ENCODE results near the gene E2F3. TPM values are rescaled to one million over a fixed set of nuclear protein-coding genes. Genes with fewer than 3 reads are reported as not detected.

E2F3 gene
- total and polyA plus RNA-seq, 2 donors (not counting 1 experiment from before 2014, with no cell fraction given): 4.1 to 12.3 TPM

- Histone ChIP-seq H3K4me3 (replicated peaks in 1 of 4; ENCODE audit: control extremely low read depth in 1 of 4, insufficient read depth in 1 of 4, low read depth in 3 of 4, low read length in 4 of 4) (peak overlapping the region; percentile 60 to 76 (median 65)), H3K4me1 (ENCODE audit: control insufficient read depth, extremely low read depth, insufficient read depth, low read length) (no peaks in the 10 kb centered on the region), H3K27me3 (ENCODE audit: control insufficient read depth, insufficient read depth, low read length) (no peaks in the 10 kb centered on the region), H3K9ac (ENCODE audit: insufficient read depth, low read length) (peak overlapping the region; percentile 75), H3K79me2 (ENCODE audit: control insufficient read depth, insufficient read depth, low read length) (peaks cover 34% of the 10 kb centered on the region), H2AFZ (ENCODE audit: low read length) (no peak overlapping the region), H3K4me2 (ENCODE audit: extremely low read depth, insufficient read depth, low read length) (peak overlapping the region; percentile 90), H3K36me3 (ENCODE audit: control insufficient read depth, insufficient read depth, low read length) (peaks cover 2% of the 10 kb centered on the region), H3K9me3 (ENCODE audit: control insufficient read depth, insufficient read depth, low read depth, low read length) (no peaks in the 10 kb centered on the region), H4K20me1 (ENCODE audit: control insufficient read depth, extremely low read depth, insufficient read depth, low read length) (no peaks in the 10 kb centered on the region), H3K27ac (ENCODE audit: insufficient read depth, low read length) (peak overlapping the region; percentile 71)
- DNase-seq (ENCODE audit: low read depth in 2 of 2): peak; percentile 21 to 40
- no peak for TF ChIP-seq CTCF (conservative IDR thresholded peaks at IDR 0.05 in 1 of 2, IDR thresholded peaks at IDR 0.05 in 1 of 2; ENCODE audit: low read depth in 1 of 2, low read length in 2 of 2)
- no peak for TF ChIP-seq EZH2 (IDR thresholded peaks at IDR 0.05; ENCODE audit: low read length, missing control alignments)
Measured at GRCh38 chr6:20402342-20403069, 827 bp downstream of the E2F3 start.

GRCh38 chr6:20403070-20403765 is 1.5 kb downstream of the E2F3 start:
- TF ChIP-seq EZH2 (IDR thresholded peaks at IDR 0.05; ENCODE audit: low read length, missing control alignments): no peak
- peak overlapping the region; percentile 90 for H3K4me2 ChIP-seq (ENCODE audit: extremely low read depth, insufficient read depth, low read length)
- DNase-seq (ENCODE audit: low read depth in 2 of 2): peak; percentile 69 to 82
- H3K4me1 ChIP-seq (ENCODE audit: control insufficient read depth, extremely low read depth, insufficient read depth, low read length): no peaks in the 10 kb centered on the region
- H3K4me3 ChIP-seq (replicated peaks in 1 of 4; ENCODE audit: control extremely low read depth in 1 of 4, insufficient read depth in 1 of 4, low read depth in 3 of 4, low read length in 4 of 4): peak overlapping the region; percentile 52 to 89 (median 70)
- peaks cover 2% of the 10 kb centered on the region for H3K36me3 ChIP-seq (ENCODE audit: control insufficient read depth, insufficient read depth, low read length)
- H3K9me3 ChIP-seq (ENCODE audit: control insufficient read depth, insufficient read depth, low read depth, low read length): no peaks in the 10 kb centered on the region
- peaks cover 41% of the 10 kb centered on the region for H3K79me2 ChIP-seq (ENCODE audit: control insufficient read depth, insufficient read depth, low read length)
- H4K20me1 ChIP-seq (ENCODE audit: control insufficient read depth, extremely low read depth, insufficient read depth, low read length): no peaks in the 10 kb centered on the region
- H2AFZ ChIP-seq (ENCODE audit: low read length): no peak overlapping the region
- H3K9ac ChIP-seq (ENCODE audit: insufficient read depth, low read length): peak overlapping the region; percentile 79
- no peaks in the 10 kb centered on the region for H3K27me3 ChIP-seq (ENCODE audit: control insufficient read depth, insufficient read depth, low read length)
- peak overlapping the region; percentile 90 for H3K27ac ChIP-seq (ENCODE audit: insufficient read depth, low read length)

- peak overlapping the region; percentile 90 for H3K27ac ChIP-seq (ENCODE audit: insufficient read depth, low read length)
- H4K20me1 ChIP-seq (ENCODE audit: control insufficient read depth, extremely low read depth, insufficient read depth, low read length): no peaks in the 10 kb centered on the region
- peak overlapping the region; percentile 60 to 89 (median 83) for H3K4me3 ChIP-seq (replicated peaks in 1 of 4; ENCODE audit: control extremely low read depth in 1 of 4, insufficient read depth in 1 of 4, low read depth in 3 of 4, low read length in 4 of 4)
- peak overlapping the region; percentile 79 for H3K9ac ChIP-seq (ENCODE audit: insufficient read depth, low read length)
- H3K4me1 ChIP-seq (ENCODE audit: control insufficient read depth, extremely low read depth, insufficient read depth, low read length): no peaks in the 10 kb centered on the region
- peak overlapping the region; percentile 33 for H2AFZ ChIP-seq (ENCODE audit: low read length)
- peaks cover 2% of the 10 kb centered on the region for H3K36me3 ChIP-seq (ENCODE audit: control insufficient read depth, insufficient read depth, low read length)
- H3K9me3 ChIP-seq (ENCODE audit: control insufficient read depth, insufficient read depth, low read depth, low read length): no peaks in the 10 kb centered on the region
- no peak for TF ChIP-seq CTCF (conservative IDR thresholded peaks at IDR 0.05 in 1 of 2, IDR thresholded peaks at IDR 0.05 in 1 of 2; ENCODE audit: low read depth in 1 of 2, low read length in 2 of 2)
- no peak for TF ChIP-seq EZH2 (IDR thresholded peaks at IDR 0.05; ENCODE audit: low read length, missing control alignments)
- H3K4me2 ChIP-seq (ENCODE audit: extremely low read depth, insufficient read depth, low read length): peak overlapping the region; percentile 92
- peak; percentile 44 to 65 for DNase-seq (ENCODE audit: low read depth in 2 of 2)
- H3K27me3 ChIP-seq (ENCODE audit: control insufficient read depth, insufficient read depth, low read length): no peaks in the 10 kb centered on the region
- H3K79me2 ChIP-seq (ENCODE audit: control insufficient read depth, insufficient read depth, low read length): peaks cover 49% of the 10 kb centered on the region
Measured at GRCh38 chr6:20403766-20404640, 2.3 kb downstream of the E2F3 start.
